ENCODE results near the gene AUTS2. TPM values are rescaled to one million over a fixed set of nuclear protein-coding genes. Genes with fewer than 3 reads are reported as not detected.

AUTS2 gene
- total and polyA plus RNA-seq, 10 of the 15 experiments (the other 5 are each of a cell fraction or from before 2014, with no cell fraction given), result 6.4 to 55.6 (median 21.6) TPM

- TF ChIP-seq CTCF (IDR thresholded peaks at IDR 0.05 in 2 of 3, conservative IDR thresholded peaks at IDR 0.05 in 1 of 3; ENCODE audit: control insufficient read depth in 2 of 3, extremely low read depth in 1 of 3, insufficient read depth in 1 of 3, low read depth in 3 of 3, low read length in 3 of 3), result no peak
Measured at GRCh38 chr7:69656077-69656476, 57.8 kb downstream of the AUTS2 start (continued).

- Histone ChIP-seq H3K36me3 (ENCODE audit: control insufficient read depth in 2 of 2, insufficient read depth in 2 of 2, low read length in 1 of 2) (no peaks in the 10 kb centered on the region), H3K27me3 (replicated peaks in 1 of 2; ENCODE audit: control insufficient read depth in 2 of 2, insufficient read depth in 2 of 2, low read length in 1 of 2) (no peaks in the 10 kb centered on the region), H2AFZ (ENCODE audit: control insufficient read depth, low read depth, low read length) (no peak overlapping the region), H4K20me1 (ENCODE audit: control insufficient read depth, insufficient read depth) (no peaks in the 10 kb centered on the region), H3K4me1 (ENCODE audit: control insufficient read depth, insufficient read depth, low read length) (peaks cover 36% of the 10 kb centered on the region), H3K4me2 (ENCODE audit: control insufficient read depth, insufficient read depth) (no peak overlapping the region), H3K27ac (ENCODE audit: control insufficient read depth, insufficient read depth) (no peak overlapping the region), H3K9me3 (replicated peaks; ENCODE audit: control insufficient read depth, insufficient read depth, low read length) (no peaks in the 10 kb centered on the region), H3K4me3 (no peak overlapping the region), H3K79me2 (ENCODE audit: control insufficient read depth, insufficient read depth, low read length) (peaks cover 13% of the 10 kb centered on the region), H3K9ac (ENCODE audit: control insufficient read depth, insufficient read depth, low read length) (no peak overlapping the region)
- FAIRE-seq (no peak), DNase-seq (ENCODE audit: low read depth, low spot score) (no peak), ATAC-seq (no peak)
- WGBS (ENCODE audit: insufficient coverage, insufficient replicate concordance, low lambda C conversion rate, missing lambda C conversion rate), result 88% methylated on average over 5 of the region's 5 CpGs
- in situ Hi-C loops (cut with MboI) (no loop called here), intact Hi-C loops (cut with micrococcal nuclease; ENCODE audit: unreplicated experiment) (no loop called here)
- ChIA-PET POLR2A (interaction anchor here (0.9 kb wide), 1 partner anchor 39 kb away, joined by 4 read pairs; no protein-coding TSS in a partner anchor), SMC1A (ENCODE audit: uncharacterized antibody, unreplicated experiment) (interaction anchor here (1.1 to 8.1 kb wide), 5 partner anchors 5 to 82 kb away, joined by 3 to 103 read pairs (median 6); no protein-coding TSS in a partner anchor), CTCF (interaction anchor here (0.6 to 2.4 kb wide), 2 partner anchors 18 to 26 kb away, joined by 3 to 9 read pairs; no protein-coding TSS in a partner anchor), RAD21 (ENCODE audit: unreplicated experiment) (interaction anchor here (1.1 to 2.6 kb wide), 2 partner anchors 18 to 82 kb away, joined by 4 to 9 read pairs; no protein-coding TSS in a partner anchor)
- TF ChIP-seq SMAD5 (IDR thresholded peaks at IDR 0.05; ENCODE audit: low read depth) (no peak), CREM (IDR thresholded peaks at IDR 0.05; ENCODE audit: low read depth) (no peak), ZNF384 (IDR thresholded peaks at IDR 0.05; ENCODE audit: borderline replicate concordance, low read depth, low read length) (no peak), ELK1 (IDR thresholded peaks at IDR 0.05; ENCODE audit: low read depth, low read length) (no peak), IRF3 (IDR thresholded peaks at IDR 0.05) (no peak), ZNF592 (IDR thresholded peaks at IDR 0.05) (no peak), MTA2 (IDR thresholded peaks at IDR 0.05; ENCODE audit: low read depth) (no peak), KAT2A (conservative IDR thresholded peaks at IDR 0.05; ENCODE audit: control insufficient read depth, low read depth, low read length) (no peak), RB1 (IDR thresholded peaks at IDR 0.05; ENCODE audit: borderline replicate concordance) (no peak)
- BruUV-seq (replicated peaks), result no TSS peak
Measured at GRCh38 chr7:69656890-69657289, 58.6 kb downstream of the AUTS2 start.

Data from GM12878 (cell line).